Prostate gland (tissue), 2 donors: ENCODE data around the gene DNAH8. TPM values are rescaled to one million over a fixed set of nuclear protein-coding genes. Genes with fewer than 3 reads are reported as not detected.

Experiments
- DNase-seq: peaks from one replicate; pipeline ENCODE4 v3.0.0-alpha.2; 2019; ENCODE audit warnings: low spot score
- H3K27ac ChIP-seq, 2 donors: fragments of 200-600 bp; sonication (generic); 2 replicates each; pipeline ENCODE4 v1.5.1; 2017 to 2019
- H3K27me3 ChIP-seq: fragments of 200-600 bp; sonication (generic); replicated peaks from 2 replicates; pipeline ENCODE4 v1.5.1; 2019; ENCODE audit not compliant: insufficient read depth
- H3K36me3 ChIP-seq, 2 donors: fragments of 200-600 bp; sonication (generic); 1 replicate in 1 of 2; 2 replicates in 1 of 2; pipeline versions ENCODE4 v1.5.1 to v1.8.1; 2017 to 2019
- H3K4me1 ChIP-seq: fragments of 200-600 bp; sonication (generic); replicated peaks from 2 replicates; pipeline ENCODE4 v1.5.1; 2019
- H3K4me3 ChIP-seq, 2 donors: fragments of 200-600 bp; sonication (generic); 2 replicates each; pipeline ENCODE4 v1.5.1; 2017 to 2019
- H3K9me3 ChIP-seq: fragments of 200-600 bp; sonication (generic); 2 replicates; pipeline ENCODE4 v1.5.1; 2017
- POLR2A ChIP-seq: fragments of 450-650 bp; IDR thresholded peaks from one replicate; pipeline ENCODE4 v1.6.1; 2016; ENCODE audit warnings: antibody characterized with exemption, mild to moderate bottlenecking
- POLR2AphosphoS5 ChIP-seq: sonication (generic); formaldehyde crosslinking; IDR thresholded peaks from one replicate; pipeline ENCODE4 v1.6.1; 2017; ENCODE audit warnings: antibody characterized with exemption
- WGBS: methylation state at CpG from one replicate; pipeline ENCODE4 v1.1.5; 2018; 5-methylcytosine and 5-hydroxymethylcytosine counted together
- intact Hi-C: fragments of 100-400 bp; cut with DNase I; formaldehyde crosslinking; loops from one replicate; pipeline ENCODE4 v1.14.2; 2022
- total RNA-seq, 2 donors: library from RNA; depleted of rRNA; stranded (reverse); fragments of >200 nt; gene quantifications; one replicate each; pipeline ENCODE4 v1.1.0, GENCODE V29; 2016
- TF ChIP-seq, protein P1 (sequence below), 4 experiments: fragments of 200-600 bp in 2 of 4; fragments of 450-650 bp in 2 of 4; sonication (generic) in 2 of 4; IDR thresholded peaks; 1 replicate in 3 of 4; 2 replicates in 1 of 4; pipeline ENCODE4 v1.5.1; 2016 to 2019; ENCODE audit warnings: antibody characterized with exemption in 4 of 4, mild to moderate bottlenecking in 2 of 4, moderate library complexity in 2 of 4

DNAH8 gene
- total RNA-seq, 2 donors from 2014 or later, result 0.36 to 3.6 TPM

DNA sequence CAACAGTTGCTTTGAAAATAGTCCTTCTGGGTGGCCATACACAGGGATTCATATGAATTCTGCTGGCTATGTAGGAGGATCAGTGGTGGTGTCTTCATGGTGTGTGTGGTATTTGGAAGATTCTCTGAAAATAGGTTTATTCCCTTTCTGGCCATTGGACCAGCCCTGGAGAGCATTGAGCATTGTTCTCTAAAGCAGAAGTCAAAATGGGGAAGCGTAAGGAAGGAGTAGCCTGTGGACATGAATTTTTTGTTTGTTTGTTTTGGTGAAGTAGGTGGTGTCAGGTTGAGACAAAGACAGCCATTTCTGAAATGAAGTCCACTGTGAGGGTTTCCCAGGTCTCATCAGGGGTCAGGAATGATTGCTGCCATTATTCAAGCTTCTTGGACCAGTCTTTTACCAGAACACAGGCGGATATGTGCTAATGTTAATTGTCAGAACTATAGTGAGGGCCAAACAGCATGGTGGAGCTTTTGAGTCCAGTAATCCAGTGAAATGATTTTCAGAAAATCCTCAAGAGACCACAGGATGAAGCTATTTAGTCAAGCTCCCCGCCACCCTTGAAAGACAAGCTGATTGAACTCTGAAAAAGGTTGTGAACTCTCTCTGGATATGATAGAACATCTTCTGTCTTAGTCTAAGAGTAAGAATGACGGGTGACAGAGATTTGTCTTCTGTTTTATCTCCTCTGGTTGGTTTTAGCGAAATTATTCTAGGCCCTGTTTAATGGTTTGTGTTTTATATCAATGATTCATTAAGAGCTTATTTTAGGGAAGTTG lies 60.0 kb downstream of the DNAH8 start:
- intact Hi-C loops, result no loop called here
- Histone ChIP-seq H3K27ac (no peak overlapping the region), H3K4me3 (no peak overlapping the region), H3K4me1 (no peaks in the 10 kb centered on the region), H3K27me3 (no peaks in the 10 kb centered on the region), H3K36me3 (no peaks in the 10 kb centered on the region), H3K9me3 (no peaks in the 10 kb centered on the region)
- TF ChIP-seq, protein P1, sequence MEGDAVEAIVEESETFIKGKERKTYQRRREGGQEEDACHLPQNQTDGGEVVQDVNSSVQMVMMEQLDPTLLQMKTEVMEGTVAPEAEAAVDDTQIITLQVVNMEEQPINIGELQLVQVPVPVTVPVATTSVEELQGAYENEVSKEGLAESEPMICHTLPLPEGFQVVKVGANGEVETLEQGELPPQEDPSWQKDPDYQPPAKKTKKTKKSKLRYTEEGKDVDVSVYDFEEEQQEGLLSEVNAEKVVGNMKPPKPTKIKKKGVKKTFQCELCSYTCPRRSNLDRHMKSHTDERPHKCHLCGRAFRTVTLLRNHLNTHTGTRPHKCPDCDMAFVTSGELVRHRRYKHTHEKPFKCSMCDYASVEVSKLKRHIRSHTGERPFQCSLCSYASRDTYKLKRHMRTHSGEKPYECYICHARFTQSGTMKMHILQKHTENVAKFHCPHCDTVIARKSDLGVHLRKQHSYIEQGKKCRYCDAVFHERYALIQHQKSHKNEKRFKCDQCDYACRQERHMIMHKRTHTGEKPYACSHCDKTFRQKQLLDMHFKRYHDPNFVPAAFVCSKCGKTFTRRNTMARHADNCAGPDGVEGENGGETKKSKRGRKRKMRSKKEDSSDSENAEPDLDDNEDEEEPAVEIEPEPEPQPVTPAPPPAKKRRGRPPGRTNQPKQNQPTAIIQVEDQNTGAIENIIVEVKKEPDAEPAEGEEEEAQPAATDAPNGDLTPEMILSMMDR (IDR thresholded peaks at IDR 0.05), result no peak
- TF ChIP-seq POLR2AphosphoS5, result no peak
- TF ChIP-seq POLR2A, result no peak
- 93% methylated on average over 5 of the region's 5 CpGs for WGBS
- no peak for DNase-seq

DNA sequence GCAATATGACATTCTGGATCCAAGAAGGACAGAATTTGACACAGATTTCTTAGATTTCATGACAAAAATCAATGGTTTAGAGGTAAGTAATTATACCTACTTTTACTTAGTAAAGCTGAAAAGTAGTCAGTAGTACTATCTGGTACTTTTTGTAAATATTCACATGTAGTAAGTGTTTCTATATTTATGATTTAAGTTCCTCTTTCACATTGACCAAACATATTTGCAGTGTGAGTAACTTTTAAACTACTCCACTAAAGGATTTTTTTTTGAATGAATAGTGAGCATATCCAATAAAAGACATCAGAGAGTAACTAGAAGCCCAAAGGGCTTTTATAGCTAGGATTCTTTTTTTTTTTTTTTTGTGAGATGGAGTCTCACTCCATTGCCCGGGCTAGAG lies 60.8 kb downstream of the DNAH8 start:
- Histone ChIP-seq H3K27me3 (no peaks in the 10 kb centered on the region), H3K9me3 (no peaks in the 10 kb centered on the region), H3K4me1 (no peaks in the 10 kb centered on the region), H3K4me3 (no peak overlapping the region), H3K27ac (no peak overlapping the region), H3K36me3 (no peaks in the 10 kb centered on the region)
- TF ChIP-seq POLR2AphosphoS5 (no peak), POLR2A (no peak)
- TF ChIP-seq, protein P1 (IDR thresholded peaks at IDR 0.05), result no peak
- WGBS, result 40% methylated on average over 1 of the region's 1 CpG
- no peak for DNase-seq
- intact Hi-C loops, result no loop called here

DNA sequence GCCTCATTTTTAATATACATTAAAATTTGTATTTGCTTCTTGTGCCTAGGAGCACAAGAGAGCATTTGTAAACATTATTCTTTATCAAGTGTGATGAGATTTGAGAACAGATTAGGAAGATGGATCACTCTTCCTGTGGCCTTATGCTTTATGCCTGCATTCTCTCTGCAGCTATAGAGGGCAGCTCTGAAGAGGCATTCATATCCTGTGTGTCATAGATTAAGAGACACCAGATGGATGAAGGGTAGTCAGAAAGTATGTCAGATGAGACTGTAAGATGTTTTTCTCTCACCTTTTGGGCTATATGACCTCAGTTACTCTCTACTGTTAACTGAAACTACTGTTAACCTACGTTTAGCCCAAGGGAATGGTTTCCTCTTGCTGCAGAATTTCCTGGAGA lies 61.4 kb downstream of the DNAH8 start:
- no peak for DNase-seq

DNA sequence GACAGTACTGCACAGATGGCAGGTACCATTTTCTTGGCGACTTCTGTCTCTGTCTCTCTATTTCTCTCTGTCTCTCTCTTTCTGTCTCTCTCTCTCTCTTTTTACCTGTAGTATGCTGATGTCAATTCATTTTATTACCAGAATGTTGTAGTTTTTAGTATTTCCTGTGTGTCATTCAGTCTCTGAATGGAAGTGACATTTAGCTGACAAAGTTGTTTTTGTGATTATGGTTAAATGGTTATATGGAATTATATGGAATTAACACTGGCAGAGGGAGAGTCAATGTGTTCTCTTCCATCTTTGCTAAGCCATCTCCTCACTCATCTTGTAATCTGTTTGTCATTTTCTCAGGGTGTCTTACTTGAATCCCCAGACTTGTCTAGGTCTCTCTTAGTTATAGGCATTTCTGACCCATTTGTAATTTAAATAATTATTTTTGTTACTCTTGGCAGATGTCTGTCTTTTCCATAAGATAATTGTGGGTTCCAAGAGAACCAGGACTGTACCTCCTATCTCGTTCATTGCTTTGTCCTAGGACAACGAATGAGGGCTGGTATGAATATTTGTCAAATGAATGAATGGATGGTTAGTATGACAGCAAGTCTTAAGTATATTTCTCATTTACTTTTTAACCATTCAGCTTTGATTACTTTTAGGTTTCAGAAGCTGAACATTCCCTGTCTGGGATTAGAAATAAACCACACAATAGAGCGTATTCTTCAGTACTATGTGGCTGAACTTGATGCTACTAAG lies 64.4 kb downstream of the DNAH8 start:
- H3K9me3 ChIP-seq, result no peaks in the 10 kb centered on the region
- TF ChIP-seq POLR2A (no peak), POLR2AphosphoS5 (no peak)
- TF ChIP-seq, protein P1 (IDR thresholded peaks at IDR 0.05), result no peak
- H3K4me1 ChIP-seq, result no peaks in the 10 kb centered on the region
- WGBS, result 88% methylated on average over 4 of the region's 4 CpGs
- no peak for DNase-seq
- intact Hi-C loops, result no loop called here
- H3K36me3 ChIP-seq, result no peaks in the 10 kb centered on the region
- H3K27me3 ChIP-seq, result no peaks in the 10 kb centered on the region
- no peak overlapping the region for H3K4me3 ChIP-seq
- no peak overlapping the region for H3K27ac ChIP-seq

More for the DNA sequence above, 61.4 kb downstream of the DNAH8 start:
- Histone ChIP-seq H3K36me3 (no peaks in the 10 kb centered on the region), H3K4me1 (no peaks in the 10 kb centered on the region), H3K9me3 (no peaks in the 10 kb centered on the region), H3K27me3 (no peaks in the 10 kb centered on the region), H3K4me3 (no peak overlapping the region), H3K27ac (no peak overlapping the region)
- WGBS, result 61% methylated on average over 1 of the region's 1 CpG
- intact Hi-C loops, result no loop called here
- no peak for TF ChIP-seq POLR2AphosphoS5
- TF ChIP-seq POLR2A, result no peak
- TF ChIP-seq, protein P1 (IDR thresholded peaks at IDR 0.05), result no peak
